Activated CD8-positive, alpha-beta T cell treated with anti-CD3 and anti-CD28 coated beads for 36 hours (primary cell): ENCODE data around the gene ARPP21. TPM values are rescaled to one million over a fixed set of nuclear protein-coding genes. Genes with fewer than 3 reads are reported as not detected.

ENCODE experiments used
- ATAC-seq: fragments of 200-7000 bp; cut with Tn5 transposase; one replicate; pipeline ENCODE4 v1.10.0; 2021; ENCODE audit warnings: mild to moderate bottlenecking, moderate library complexity
- CTCF ChIA-PET: fragments of 350-600 bp; sonication (Branson Sonifier 250); formaldehyde crosslinking; loops from one replicate; lab custom pipeline; 2021; ENCODE audit warnings: antibody characterized with exemption; lab: Charles Lee
- POLR2A ChIA-PET: fragments of 350-600 bp; sonication (Branson Sonifier 250); formaldehyde crosslinking; loops from one replicate; lab custom pipeline; 2021; ENCODE audit warnings: antibody characterized with exemption; lab: Charles Lee
- DNase-seq: peaks from one replicate; pipeline ENCODE4 v3.0.0-alpha.2; 2020
- H3K27ac Mint-ChIP-seq: one replicate; pipeline ENCODE4 v1.8.0; 2021; ENCODE audit warnings: mild to moderate bottlenecking, mixed read lengths
- H3K27me3 Mint-ChIP-seq: one replicate; pipeline ENCODE4 v1.8.0; 2021; ENCODE audit warnings: mixed read lengths
- H3K36me3 Mint-ChIP-seq: one replicate; pipeline ENCODE4 v1.8.0; 2021; ENCODE audit warnings: low read depth, mixed read lengths
- H3K4me1 Mint-ChIP-seq: one replicate; pipeline ENCODE4 v1.8.0; 2021; ENCODE audit warnings: low read depth, mixed read lengths
- H3K4me3 Mint-ChIP-seq: one replicate; pipeline ENCODE4 v1.8.0; 2021; ENCODE audit warnings: mild to moderate bottlenecking, moderate library complexity, mixed read lengths
- H3K9me3 Mint-ChIP-seq: one replicate; pipeline ENCODE4 v1.8.0; 2021; ENCODE audit warnings: mixed read lengths
- intact Hi-C: fragments of 100-400 bp; cut with micrococcal nuclease; formaldehyde crosslinking; loops from one replicate; pipeline ENCODE4 v1.10.0; 2022
- total RNA-seq, 2 experiments: library from RNA; stranded (reverse); gene quantifications; one replicate each; pipeline ENCODE4 v1.2.3, GENCODE V29; 2021
- TF ChIP-seq, protein P1 (sequence below): fragments of 200-600 bp; IDR thresholded peaks from one replicate; pipeline ENCODE4 v1.8.0; 2022; ENCODE audit warnings: antibody characterized with exemption, mild to moderate bottlenecking

ARPP21 gene
- total RNA-seq, 2 experiments from 2014 or later = not detected

DNA sequence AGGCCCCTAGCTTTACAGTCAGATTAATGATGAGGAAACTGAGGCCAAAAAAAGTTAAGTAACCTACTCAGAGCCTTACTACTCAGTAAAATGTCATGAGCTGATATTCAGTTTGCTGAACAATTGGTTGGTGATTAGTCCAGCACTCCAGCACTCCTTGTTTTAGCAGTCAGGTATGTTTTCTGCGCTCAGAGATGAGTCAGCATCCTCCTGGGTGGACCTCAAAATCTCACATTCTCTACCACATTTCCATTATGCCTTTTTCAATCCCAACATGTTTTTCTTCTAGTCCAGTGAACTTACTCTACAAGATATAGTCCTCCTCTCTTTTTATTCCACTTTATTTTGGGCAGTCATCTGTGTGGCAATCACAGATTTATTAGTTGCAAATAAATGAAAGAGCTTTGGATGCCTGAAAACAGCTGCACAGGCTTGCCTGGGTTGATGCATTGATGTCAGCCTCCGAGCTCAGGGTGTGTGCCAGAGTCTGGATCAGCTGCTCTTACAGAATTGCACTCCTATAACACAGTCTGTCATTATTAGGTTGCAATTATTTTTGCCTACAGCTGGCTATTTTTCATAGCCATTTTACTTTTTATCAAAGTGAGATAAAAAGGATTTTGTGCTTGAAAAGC, 133.2 kb downstream of the ARPP21 start:
- TF ChIP-seq, protein P1, sequence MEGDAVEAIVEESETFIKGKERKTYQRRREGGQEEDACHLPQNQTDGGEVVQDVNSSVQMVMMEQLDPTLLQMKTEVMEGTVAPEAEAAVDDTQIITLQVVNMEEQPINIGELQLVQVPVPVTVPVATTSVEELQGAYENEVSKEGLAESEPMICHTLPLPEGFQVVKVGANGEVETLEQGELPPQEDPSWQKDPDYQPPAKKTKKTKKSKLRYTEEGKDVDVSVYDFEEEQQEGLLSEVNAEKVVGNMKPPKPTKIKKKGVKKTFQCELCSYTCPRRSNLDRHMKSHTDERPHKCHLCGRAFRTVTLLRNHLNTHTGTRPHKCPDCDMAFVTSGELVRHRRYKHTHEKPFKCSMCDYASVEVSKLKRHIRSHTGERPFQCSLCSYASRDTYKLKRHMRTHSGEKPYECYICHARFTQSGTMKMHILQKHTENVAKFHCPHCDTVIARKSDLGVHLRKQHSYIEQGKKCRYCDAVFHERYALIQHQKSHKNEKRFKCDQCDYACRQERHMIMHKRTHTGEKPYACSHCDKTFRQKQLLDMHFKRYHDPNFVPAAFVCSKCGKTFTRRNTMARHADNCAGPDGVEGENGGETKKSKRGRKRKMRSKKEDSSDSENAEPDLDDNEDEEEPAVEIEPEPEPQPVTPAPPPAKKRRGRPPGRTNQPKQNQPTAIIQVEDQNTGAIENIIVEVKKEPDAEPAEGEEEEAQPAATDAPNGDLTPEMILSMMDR = no peak
- ChIA-PET POLR2A (no interaction called here), CTCF (no interaction called here)
- intact Hi-C loops = no loop called here
- no peak overlapping the region for H3K4me3 Mint-ChIP-seq
- no peak overlapping the region for H3K27ac Mint-ChIP-seq
- H3K9me3 Mint-ChIP-seq = no peaks in the 10 kb centered on the region
- H3K4me1 Mint-ChIP-seq = no peaks in the 10 kb centered on the region
- ATAC-seq = no peak
- H3K27me3 Mint-ChIP-seq = no peaks in the 10 kb centered on the region
- DNase-seq = no peak
- H3K36me3 Mint-ChIP-seq = no peaks in the 10 kb centered on the region

DNA sequence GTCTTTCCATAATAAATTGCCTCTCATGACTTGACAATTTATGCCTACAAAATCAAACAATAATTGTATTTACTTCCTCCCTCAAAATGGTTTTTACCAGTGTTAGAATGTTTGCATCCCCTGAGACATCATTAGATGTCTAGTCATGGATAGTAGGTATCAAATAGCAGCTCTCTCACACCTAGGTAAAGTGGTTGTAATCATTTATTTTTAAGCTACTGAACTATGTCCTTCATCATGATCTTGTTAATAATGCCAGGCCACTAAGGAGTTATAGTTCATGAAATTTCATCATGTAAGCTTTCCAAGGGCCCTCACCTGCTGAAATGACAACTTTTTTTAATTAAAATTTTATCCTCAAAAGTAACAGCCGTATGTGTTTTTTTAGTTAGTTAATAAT, 134.1 kb downstream of the ARPP21 start:
- ChIA-PET POLR2A (no interaction called here), CTCF (no interaction called here)
- intact Hi-C loops = no loop called here
- Mint-ChIP-seq H3K27me3 (no peaks in the 10 kb centered on the region), H3K9me3 (no peaks in the 10 kb centered on the region), H3K27ac (no peak overlapping the region), H3K4me1 (no peaks in the 10 kb centered on the region), H3K36me3 (no peaks in the 10 kb centered on the region), H3K4me3 (no peak overlapping the region)
- ATAC-seq (no peak), DNase-seq (no peak)
- TF ChIP-seq, protein P1 = no peak

DNA sequence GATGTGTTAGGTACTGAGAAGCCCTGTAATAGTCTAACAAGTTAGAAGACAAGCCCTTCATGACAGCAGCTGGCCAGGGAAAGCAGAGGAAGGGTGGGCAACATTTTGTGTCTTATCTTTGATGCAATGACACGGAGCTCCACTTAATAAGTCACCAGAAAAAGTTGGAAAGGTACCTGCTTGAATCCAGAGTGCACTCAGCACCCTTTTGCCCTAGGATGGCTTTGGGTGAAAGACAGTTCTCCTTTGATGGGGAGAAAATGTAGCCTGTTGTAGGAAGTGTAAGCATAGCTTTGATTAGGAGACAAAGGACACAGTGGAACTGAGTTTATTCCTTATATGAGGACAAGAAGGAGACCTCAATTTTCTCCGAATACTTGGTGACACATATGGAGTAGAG, 137.0 kb downstream of the ARPP21 start:
- TF ChIP-seq, protein P1 = no peak
- Mint-ChIP-seq H3K27me3 (no peaks in the 10 kb centered on the region), H3K36me3 (no peaks in the 10 kb centered on the region), H3K27ac (no peak overlapping the region), H3K4me1 (no peaks in the 10 kb centered on the region), H3K4me3 (no peak overlapping the region), H3K9me3 (no peaks in the 10 kb centered on the region)
- no peak for DNase-seq
- ChIA-PET CTCF (no interaction called here), POLR2A (no interaction called here)
- ATAC-seq = no peak
- intact Hi-C loops = loop anchor here (5.0 kb wide), 1 partner anchor 406 kb away; no protein-coding TSS in a partner anchor

DNA sequence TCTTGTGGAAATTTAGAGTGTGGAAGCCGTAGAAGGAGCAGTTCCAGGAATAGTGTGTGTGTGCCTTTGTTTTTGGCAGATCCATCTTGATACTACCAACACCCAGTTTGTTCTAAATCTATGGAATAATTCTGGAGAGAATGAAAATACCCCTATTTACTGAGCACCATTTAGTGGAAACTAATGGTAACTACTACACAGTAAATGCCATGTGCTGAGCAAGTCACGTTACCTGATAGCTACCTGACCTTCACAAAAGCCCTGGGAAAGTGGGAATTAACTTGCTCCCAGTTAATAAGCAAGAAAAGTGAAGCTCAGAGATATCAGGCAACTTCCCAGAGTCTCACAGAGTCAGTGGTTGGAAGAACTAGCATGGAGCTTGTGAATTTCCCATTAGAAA, 137.7 kb downstream of the ARPP21 start:
- ATAC-seq = no peak
- no peak overlapping the region for H3K27ac Mint-ChIP-seq
- H3K4me3 Mint-ChIP-seq = no peak overlapping the region
- no peaks in the 10 kb centered on the region for H3K9me3 Mint-ChIP-seq
- TF ChIP-seq, protein P1 = no peak
- DNase-seq = no peak
- H3K4me1 Mint-ChIP-seq = no peaks in the 10 kb centered on the region
- ChIA-PET CTCF (no interaction called here), POLR2A (no interaction called here)
- no peaks in the 10 kb centered on the region for H3K27me3 Mint-ChIP-seq
- intact Hi-C loops = loop anchor here (5.0 kb wide), 1 partner anchor 405 kb away; no protein-coding TSS in a partner anchor
- H3K36me3 Mint-ChIP-seq = no peaks in the 10 kb centered on the region

DNA sequence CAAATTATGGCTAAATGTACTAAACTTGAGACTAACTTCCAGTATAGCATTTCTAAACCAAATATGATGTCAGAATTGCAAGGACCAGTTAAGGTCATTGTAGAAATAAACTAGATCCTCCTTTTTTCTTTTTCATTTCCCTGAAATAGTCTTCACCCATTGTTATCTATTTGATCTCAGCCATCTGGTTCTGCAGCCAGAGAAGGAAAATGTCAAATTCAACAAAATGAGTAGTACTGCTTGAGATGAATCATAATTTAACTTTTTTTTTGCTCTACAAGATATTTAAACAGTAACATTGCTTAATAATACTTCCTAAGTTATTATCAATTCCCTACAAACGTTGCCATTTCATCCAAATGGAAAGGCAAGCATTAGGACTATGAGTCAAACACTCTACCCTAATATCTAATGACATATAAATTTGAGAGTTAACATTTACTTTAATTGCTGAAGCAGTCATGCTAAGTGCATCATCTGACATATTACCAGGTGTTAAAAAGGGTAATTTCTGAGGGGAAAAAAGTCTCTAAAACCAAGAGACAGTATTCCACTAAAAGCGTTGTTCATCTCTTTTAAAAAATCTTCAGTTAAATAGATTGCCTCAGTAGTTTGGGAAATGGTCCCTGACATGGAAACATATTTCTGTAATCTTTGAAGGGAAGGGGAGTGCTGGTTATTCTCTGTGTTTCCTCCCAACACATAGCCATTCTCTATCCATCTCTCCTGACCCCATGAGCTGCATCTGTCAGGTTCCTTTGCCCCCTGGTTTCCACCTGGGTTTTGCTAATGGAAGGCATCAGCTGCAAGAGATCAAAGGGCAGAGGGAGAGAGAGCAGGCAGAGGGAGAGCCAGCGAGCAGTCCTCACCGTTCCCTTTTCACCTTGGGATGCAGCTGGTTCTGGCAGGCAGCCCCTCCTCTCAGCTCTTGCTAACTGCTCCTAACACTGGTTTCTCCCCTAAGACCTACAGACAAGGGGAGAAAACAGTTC, 138.5 kb downstream of the ARPP21 start:
- Mint-ChIP-seq H3K9me3 (no peaks in the 10 kb centered on the region), H3K27ac (no peak overlapping the region), H3K4me1 (no peaks in the 10 kb centered on the region), H3K27me3 (no peaks in the 10 kb centered on the region), H3K4me3 (no peak overlapping the region), H3K36me3 (no peaks in the 10 kb centered on the region)
- POLR2A ChIA-PET = no interaction called here
- DNase-seq (no peak), ATAC-seq (no peak)
- TF ChIP-seq, protein P1 = no peak
- intact Hi-C loops = loop anchor here (5.0 kb wide), 1 partner anchor 404 kb away; no protein-coding TSS in a partner anchor
- CTCF ChIA-PET = no interaction called here
